Measurements from ENCODE around the gene MED25. TPM values are rescaled to one million over a fixed set of nuclear protein-coding genes. Genes with fewer than 3 reads are reported as not detected.

MED25 gene
- total RNA-seq, 1 donor from 2014 or later: 40.1 TPM

GRCh38 chr19:49837009-49837310, 18.9 kb downstream of the MED25 start:
- no peak overlapping the region for H3K4me3 Mint-ChIP-seq (ENCODE audit: unreplicated experiment)
- no peaks in the 10 kb centered on the region for H3K27me3 Mint-ChIP-seq (ENCODE audit: low read depth)
- peaks cover 40% of the 10 kb centered on the region for H3K36me3 Mint-ChIP-seq (ENCODE audit: low read depth)
- no peak overlapping the region for H3K27ac Mint-ChIP-seq (ENCODE audit: unreplicated experiment)
- TF ChIP-seq CTCF (IDR thresholded peaks at IDR 0.05): no peak
- DNase-seq (ENCODE audit: low spot score): peak; percentile 71
- no peaks in the 10 kb centered on the region for H3K9me3 Mint-ChIP-seq (ENCODE audit: low read depth)
- peaks cover 11% of the 10 kb centered on the region for H3K4me1 Mint-ChIP-seq (ENCODE audit: low read depth)

GRCh38 chr19:49837425-49837824, 19.3 kb downstream of the MED25 start:
- Mint-ChIP-seq H3K4me3 (ENCODE audit: unreplicated experiment) (no peak overlapping the region), H3K27ac (ENCODE audit: unreplicated experiment) (no peak overlapping the region), H3K9me3 (ENCODE audit: low read depth) (no peaks in the 10 kb centered on the region), H3K36me3 (ENCODE audit: low read depth) (peaks cover 37% of the 10 kb centered on the region), H3K27me3 (ENCODE audit: low read depth) (no peaks in the 10 kb centered on the region), H3K4me1 (ENCODE audit: low read depth) (peaks cover 8% of the 10 kb centered on the region)
- no peak for TF ChIP-seq CTCF (IDR thresholded peaks at IDR 0.05)
- DNase-seq (ENCODE audit: low spot score): peak; percentile 81

GRCh38 chr19:49838885-49839588, 20.9 kb downstream of the MED25 start:
- DNase-seq (ENCODE audit: low spot score): no peak
- peaks cover 5% of the 10 kb centered on the region for H3K4me1 Mint-ChIP-seq (ENCODE audit: low read depth)
- H3K27ac Mint-ChIP-seq (ENCODE audit: unreplicated experiment): no peak overlapping the region
- no peaks in the 10 kb centered on the region for H3K27me3 Mint-ChIP-seq (ENCODE audit: low read depth)
- H3K9me3 Mint-ChIP-seq (ENCODE audit: low read depth): no peaks in the 10 kb centered on the region
- TF ChIP-seq CTCF (IDR thresholded peaks at IDR 0.05): no peak
- no peak overlapping the region for H3K4me3 Mint-ChIP-seq (ENCODE audit: unreplicated experiment)
- peaks cover 33% of the 10 kb centered on the region for H3K36me3 Mint-ChIP-seq (ENCODE audit: low read depth)

GRCh38 chr19:49839713-49840112, 21.6 kb downstream of the MED25 start:
- Mint-ChIP-seq H3K27ac (ENCODE audit: unreplicated experiment) (no peak overlapping the region), H3K36me3 (ENCODE audit: low read depth) (peaks cover 31% of the 10 kb centered on the region), H3K4me3 (ENCODE audit: unreplicated experiment) (no peak overlapping the region), H3K9me3 (ENCODE audit: low read depth) (no peaks in the 10 kb centered on the region), H3K27me3 (ENCODE audit: low read depth) (no peaks in the 10 kb centered on the region), H3K4me1 (ENCODE audit: low read depth) (peaks cover 5% of the 10 kb centered on the region)
- no peak for TF ChIP-seq CTCF (IDR thresholded peaks at IDR 0.05)
- no peak for DNase-seq (ENCODE audit: low spot score)

GRCh38 chr19:49840321-49840720, 22.2 kb downstream of the MED25 start:
- H3K4me1 Mint-ChIP-seq (ENCODE audit: low read depth): peaks cover 10% of the 10 kb centered on the region
- no peak for DNase-seq (ENCODE audit: low spot score)
- TF ChIP-seq CTCF (IDR thresholded peaks at IDR 0.05): no peak
- no peaks in the 10 kb centered on the region for H3K9me3 Mint-ChIP-seq (ENCODE audit: low read depth)
- no peaks in the 10 kb centered on the region for H3K27me3 Mint-ChIP-seq (ENCODE audit: low read depth)
- H3K27ac Mint-ChIP-seq (ENCODE audit: unreplicated experiment): no peak overlapping the region
- H3K36me3 Mint-ChIP-seq (ENCODE audit: low read depth): peaks cover 26% of the 10 kb centered on the region
- H3K4me3 Mint-ChIP-seq (ENCODE audit: unreplicated experiment): no peak overlapping the region
